ENCODE results near the gene ANGPTL8.

The ANGPTL8 gene

GRCh38 chr19:11204076-11204602 is 35.3 kb upstream of the ANGPTL8 start:
- no peak for DNase-seq

GRCh38 chr19:11204943-11205349 is 34.5 kb upstream of the ANGPTL8 start:
- no peak for DNase-seq

GRCh38 chr19:11205939-11206570 is 33.4 kb upstream of the ANGPTL8 start:
- DNase-seq: no peak

GRCh38 chr19:11208561-11209471 is 30.6 kb upstream of the ANGPTL8 start:
- no peak for DNase-seq

- no peak for DNase-seq
Measured at GRCh38 chr19:11209839-11210655, 29.4 kb upstream of the ANGPTL8 start.

GRCh38 chr19:11210656-11210928 is 28.8 kb upstream of the ANGPTL8 start:
- no peak for DNase-seq

- no peak for DNase-seq
Measured at GRCh38 chr19:11214387-11214786, 25.0 kb upstream of the ANGPTL8 start.

GRCh38 chr19:11221082-11221598 is 18.3 kb upstream of the ANGPTL8 start:
- DNase-seq: no peak

- no peak for DNase-seq
Measured at GRCh38 chr19:11223200-11223599, 16.2 kb upstream of the ANGPTL8 start.

- no peak for DNase-seq
Measured at GRCh38 chr19:11224429-11224828, 15.0 kb upstream of the ANGPTL8 start.

- no peak for DNase-seq
Measured at GRCh38 chr19:11225172-11225571, 14.2 kb upstream of the ANGPTL8 start.

GRCh38 chr19:11225815-11226214 is 13.6 kb upstream of the ANGPTL8 start:
- DNase-seq: no peak

- no peak for DNase-seq
Measured at GRCh38 chr19:11226716-11227166, 12.7 kb upstream of the ANGPTL8 start.

GRCh38 chr19:11227195-11227886 is 12.1 kb upstream of the ANGPTL8 start:
- DNase-seq: no peak

GRCh38 chr19:11230621-11231386 is 8.6 kb upstream of the ANGPTL8 start:
- no peak for DNase-seq

GRCh38 chr19:11232555-11232954 is 6.9 kb upstream of the ANGPTL8 start:
- no peak for DNase-seq

GRCh38 chr19:11233073-11233472 is 6.3 kb upstream of the ANGPTL8 start:
- DNase-seq: no peak

GRCh38 chr19:11234486-11235075 is 4.8 kb upstream of the ANGPTL8 start:
- no peak for DNase-seq

GRCh38 chr19:11236324-11237301 is 2.8 kb upstream of the ANGPTL8 start:
- no peak for DNase-seq

GRCh38 chr19:11237321-11237720 is 2.1 kb upstream of the ANGPTL8 start:
- DNase-seq: no peak

Measured in effector CD8-positive, alpha-beta T cell (primary cell).